ENCODE results near the gene PNMA8C.

The PNMA8C gene

DNA sequence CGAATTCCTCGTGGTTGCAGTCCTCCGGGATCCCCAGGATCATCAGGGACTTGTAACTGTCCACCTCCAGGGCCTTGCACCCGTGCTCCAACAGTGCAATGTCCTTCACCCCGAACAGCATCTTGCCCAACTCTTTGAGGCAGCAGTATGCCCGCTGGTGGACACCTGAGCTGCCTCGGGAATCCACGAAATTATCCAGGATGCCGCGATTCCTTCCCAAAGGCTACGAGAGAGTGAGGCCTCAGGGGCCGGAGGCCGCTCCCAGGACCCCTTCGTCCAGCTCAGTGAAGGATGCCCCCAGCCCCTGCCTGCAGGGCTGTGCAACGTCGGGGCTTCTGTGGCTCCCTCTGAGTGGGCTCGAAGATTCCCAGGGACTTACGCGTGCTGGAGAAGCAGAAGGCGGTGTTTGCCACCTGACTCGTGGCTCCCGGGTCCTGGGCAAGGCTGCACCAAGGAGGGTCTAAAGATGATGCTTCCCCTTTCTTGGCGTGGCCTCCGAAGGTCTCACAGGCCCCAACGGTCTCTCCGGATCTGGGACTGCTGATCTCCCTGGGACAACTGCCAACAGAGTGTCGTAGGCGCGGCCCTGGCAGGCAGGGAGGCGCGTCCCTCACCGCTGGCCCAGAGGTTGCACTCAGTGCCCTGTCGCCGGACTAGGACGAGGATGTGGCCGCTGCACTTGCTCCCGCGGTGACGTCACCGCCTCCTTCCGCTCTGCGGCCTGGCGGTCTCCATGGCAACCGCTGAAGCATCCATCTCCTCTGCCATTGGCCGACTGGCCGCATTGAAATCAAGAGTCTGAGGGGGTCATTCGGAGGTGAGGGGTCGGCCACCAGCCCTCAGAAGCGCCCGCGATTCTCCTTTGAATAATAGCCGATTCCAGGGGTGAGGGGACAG lies at the start of gene PNMA8C:
TSS of gene PNMA8C (minus strand) at position 698 of the 897 bp plus-strand sequence. CDS start at position 121, 577 bp downstream.
- Histone ChIP-seq H3K4me3 (peak within 1 kb of the TSS; percentile 75), H3K27ac (peak within 1 kb of the TSS; percentile 83 to 88)
- TF ChIP-seq, protein P1, sequence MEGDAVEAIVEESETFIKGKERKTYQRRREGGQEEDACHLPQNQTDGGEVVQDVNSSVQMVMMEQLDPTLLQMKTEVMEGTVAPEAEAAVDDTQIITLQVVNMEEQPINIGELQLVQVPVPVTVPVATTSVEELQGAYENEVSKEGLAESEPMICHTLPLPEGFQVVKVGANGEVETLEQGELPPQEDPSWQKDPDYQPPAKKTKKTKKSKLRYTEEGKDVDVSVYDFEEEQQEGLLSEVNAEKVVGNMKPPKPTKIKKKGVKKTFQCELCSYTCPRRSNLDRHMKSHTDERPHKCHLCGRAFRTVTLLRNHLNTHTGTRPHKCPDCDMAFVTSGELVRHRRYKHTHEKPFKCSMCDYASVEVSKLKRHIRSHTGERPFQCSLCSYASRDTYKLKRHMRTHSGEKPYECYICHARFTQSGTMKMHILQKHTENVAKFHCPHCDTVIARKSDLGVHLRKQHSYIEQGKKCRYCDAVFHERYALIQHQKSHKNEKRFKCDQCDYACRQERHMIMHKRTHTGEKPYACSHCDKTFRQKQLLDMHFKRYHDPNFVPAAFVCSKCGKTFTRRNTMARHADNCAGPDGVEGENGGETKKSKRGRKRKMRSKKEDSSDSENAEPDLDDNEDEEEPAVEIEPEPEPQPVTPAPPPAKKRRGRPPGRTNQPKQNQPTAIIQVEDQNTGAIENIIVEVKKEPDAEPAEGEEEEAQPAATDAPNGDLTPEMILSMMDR (IDR thresholded peaks at IDR 0.05) = no peak
- no peak for DNase-seq (ENCODE audit: low spot score)

DNA sequence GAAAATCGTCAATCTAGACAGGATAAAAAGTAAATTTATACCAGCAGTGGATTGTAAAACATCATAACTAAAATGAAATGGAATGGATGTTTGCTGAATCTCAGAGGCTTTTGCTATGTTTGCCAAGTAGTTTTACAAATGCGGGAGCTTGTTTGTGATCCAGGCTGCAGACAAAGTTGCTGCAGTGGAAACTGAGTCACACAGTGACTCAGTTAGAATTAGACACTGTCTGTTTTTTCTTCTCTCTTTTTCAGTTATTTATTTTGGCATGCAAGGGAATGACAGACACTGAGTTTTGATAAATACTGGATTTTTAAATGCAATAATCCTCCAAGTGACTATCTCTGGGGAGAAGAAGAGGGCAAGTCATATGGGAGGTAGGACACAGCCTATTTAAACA lies 47.2 kb upstream of the PNMA8C start:
- H3K4me3 ChIP-seq = no peak overlapping the region
- DNase-seq (ENCODE audit: low spot score) = no peak
- peak overlapping the region in 1 of 2 donors; percentile 1 for H3K27ac ChIP-seq
- TF ChIP-seq, protein P1 (IDR thresholded peaks at IDR 0.05) = no peak

DNA sequence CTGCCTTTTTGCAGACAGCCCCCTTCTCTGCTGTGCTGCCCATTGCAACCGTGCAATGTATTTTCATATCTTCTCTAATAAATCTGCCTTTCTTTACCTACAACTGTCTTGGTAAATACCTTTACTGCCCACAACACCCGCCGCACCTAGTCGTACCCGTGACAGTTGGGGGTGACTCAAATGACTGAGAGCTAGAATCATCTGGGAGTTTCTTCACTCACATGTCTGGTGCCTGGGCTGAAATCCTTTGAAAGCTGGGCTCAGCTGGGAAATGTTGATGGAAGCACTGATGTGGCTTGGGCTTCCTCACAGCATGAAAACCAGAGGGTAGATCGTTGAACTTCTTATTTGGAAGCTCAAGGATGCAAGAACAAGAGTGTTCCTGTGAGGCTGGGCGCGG lies 45.5 kb upstream of the PNMA8C start:
- H3K27ac ChIP-seq = peak overlapping the region in 1 of 2 donors; percentile 69
- TF ChIP-seq, protein P1 (IDR thresholded peaks at IDR 0.05) = no peak
- no peak overlapping the region for H3K4me3 ChIP-seq
- DNase-seq (ENCODE audit: low spot score) = no peak

DNA sequence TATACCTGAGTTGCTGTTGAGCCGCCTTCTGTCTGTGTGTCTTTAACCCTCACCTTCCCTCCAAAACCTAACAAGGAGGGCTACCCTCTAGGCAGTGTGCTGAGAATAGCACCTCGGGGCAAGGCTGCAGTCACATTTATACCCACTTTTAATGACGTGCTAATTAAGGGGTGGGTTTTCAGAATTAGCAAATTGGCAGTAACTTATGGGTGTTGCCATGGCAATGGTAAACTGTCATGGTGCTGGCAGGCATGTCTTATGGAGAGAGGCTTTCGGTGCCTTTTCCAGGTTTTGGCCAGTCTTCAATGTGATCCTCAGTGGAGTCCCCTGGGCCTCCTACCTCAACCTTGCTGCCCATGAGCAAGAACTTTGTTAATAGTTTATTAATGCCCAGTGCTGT lies 43.9 kb upstream of the PNMA8C start:
- TF ChIP-seq, protein P1 (IDR thresholded peaks at IDR 0.05) = no peak
- no peak for DNase-seq (ENCODE audit: low spot score)
- Histone ChIP-seq H3K27ac (peak overlapping the region in 1 of 2 donors; percentile 95), H3K4me3 (no peak overlapping the region)

DNA sequence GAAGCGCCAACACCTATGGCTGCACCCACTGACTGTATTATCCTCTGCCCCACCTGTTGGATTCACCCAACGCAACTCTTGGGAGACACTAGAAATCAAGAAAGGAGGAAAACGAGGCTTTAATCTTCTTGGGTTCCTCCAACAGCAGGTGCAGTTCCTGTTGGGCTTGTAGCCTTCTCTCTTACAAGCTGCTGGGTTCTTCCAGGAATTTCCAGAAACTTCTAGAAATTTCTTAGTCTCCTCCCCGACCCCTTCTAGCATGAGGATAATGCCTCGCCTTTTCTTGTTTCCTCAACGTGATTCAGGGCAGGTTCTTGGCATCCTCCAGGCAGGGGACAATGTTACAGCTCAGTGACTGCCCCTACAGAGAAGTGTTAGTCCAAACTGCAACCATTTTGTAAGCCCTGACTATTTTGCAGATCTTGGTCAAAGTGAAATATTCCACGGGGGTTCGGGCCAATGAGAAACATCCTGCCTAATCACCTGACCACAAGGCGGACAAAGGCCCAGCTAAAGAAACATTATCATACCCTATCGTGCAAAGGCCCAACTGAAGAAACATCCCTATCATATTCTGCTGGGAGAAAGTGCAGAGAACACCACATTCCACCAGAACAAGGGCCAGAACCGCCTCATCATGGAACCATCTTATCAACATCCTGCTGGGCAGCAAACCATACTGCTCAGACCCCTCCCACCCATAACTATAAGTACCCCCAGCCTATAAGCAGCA lies 43.2 kb upstream of the PNMA8C start:
- TF ChIP-seq, protein P1 (IDR thresholded peaks at IDR 0.05) = no peak
- peak overlapping the region; percentile 66 for H3K4me3 ChIP-seq
- peak overlapping the region; percentile 88 to 95 for H3K27ac ChIP-seq
- no peak for DNase-seq (ENCODE audit: low spot score)

DNA sequence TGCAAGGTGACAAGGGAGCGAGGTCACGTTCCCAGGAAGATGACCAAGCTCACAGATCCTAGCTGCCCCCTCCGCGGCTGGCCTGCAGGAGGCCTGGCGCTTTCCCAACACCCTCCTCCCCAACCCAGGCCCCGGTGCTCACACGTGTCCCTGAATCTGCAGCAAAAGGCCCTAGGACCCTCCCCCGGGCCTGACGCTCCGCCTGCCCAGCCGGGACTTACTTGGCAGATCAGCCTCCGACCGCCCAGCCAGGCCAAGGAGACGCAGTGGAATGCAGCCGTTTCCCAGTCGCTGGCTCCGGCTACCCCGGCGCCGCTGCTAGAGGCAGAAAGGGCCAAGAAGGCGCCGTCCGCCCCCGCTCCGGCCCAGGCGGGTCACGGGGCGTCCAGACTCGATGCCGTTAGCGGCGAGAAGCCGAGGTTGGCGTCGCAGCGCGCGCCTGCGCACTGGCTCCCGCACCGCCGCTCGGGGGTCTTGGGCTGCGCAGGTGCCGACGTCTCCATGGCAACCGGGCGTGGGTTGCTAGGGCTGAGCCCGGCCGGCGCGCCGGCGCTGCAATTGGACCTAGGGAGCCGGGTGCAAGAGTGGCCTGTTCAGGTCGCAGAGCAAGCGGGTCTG lies 42.5 kb upstream of the PNMA8C start, which contains the start of gene PNMA8A:
TSS of gene PNMA8A (minus strand) at position 448 of the 618 bp plus-strand sequence. CDS start 528 bp downstream, outside the sequence.
- Histone ChIP-seq H3K4me3 (peak within 1 kb of the TSS; percentile 66), H3K27ac (peak within 1 kb of the TSS; percentile 88 to 95)

More for the DNA sequence above, 42.5 kb upstream of the PNMA8C start, which contains the start of gene PNMA8A:
- DNase-seq (ENCODE audit: low spot score) = peak; percentile 93
- TF ChIP-seq, protein P1 (IDR thresholded peaks at IDR 0.05) = no peak

Measured in coronary artery (tissue), 2 donors.